ENCODE measurements around the gene SEMA3B.

DNA sequence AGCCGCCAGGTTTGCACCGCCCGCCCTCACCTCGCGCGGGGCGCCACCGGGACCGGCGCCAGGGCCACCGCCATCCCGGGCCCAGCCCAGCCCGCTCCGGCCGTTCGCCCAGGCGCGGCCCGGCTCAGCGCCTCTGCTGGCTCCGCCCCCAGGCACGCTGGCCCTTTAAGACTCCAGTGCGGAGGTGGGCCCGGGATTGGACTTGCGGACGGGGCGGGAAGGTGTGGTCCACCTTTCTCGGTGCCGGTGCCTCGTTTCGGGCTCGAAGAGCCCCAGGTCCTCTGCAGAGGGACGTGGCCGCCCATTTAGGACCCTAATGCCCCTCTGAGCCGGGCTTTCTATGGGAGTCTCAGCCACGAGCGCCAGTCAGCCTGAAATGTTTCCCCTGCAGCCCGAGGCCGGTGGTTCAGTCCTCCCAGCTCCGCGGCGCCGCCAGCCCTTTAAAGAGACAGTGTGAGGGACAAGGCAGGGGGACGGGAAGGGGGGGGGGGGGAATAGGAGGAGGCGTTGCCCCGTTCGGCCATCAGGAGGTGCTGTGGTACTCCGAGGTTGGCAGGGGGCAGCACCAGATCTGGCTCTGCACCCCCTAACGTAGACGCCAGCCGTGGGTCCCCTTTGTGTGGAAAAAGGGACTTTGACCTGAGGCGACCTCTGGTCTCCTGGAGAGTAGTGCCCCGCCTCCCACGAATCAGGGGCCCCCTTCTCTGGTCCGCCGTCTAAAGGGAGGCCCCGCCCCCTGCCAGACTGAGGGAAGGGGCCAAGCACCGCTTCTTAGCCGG lies 52.6 kb downstream of the SEMA3B start:
- TF ChIP-seq CTCF (IDR thresholded peaks at IDR 0.05) (peak in 2 of 3 donors; percentile 45 to 47), POLR2A (IDR thresholded peaks at IDR 0.05) (no peak)

All from breast epithelium (tissue), 3 donors.